Stomach (tissue), 9 donors: ENCODE measurements around the gene IQSEC1. TPM values are rescaled to one million over a fixed set of nuclear protein-coding genes. Genes with fewer than 3 reads are reported as not detected.

ENCODE experiments used
- DNase-seq, 2 donors: peaks; one replicate each; pipeline versions ENCODE4 v3.0.0 to v3.0.0-alpha.2; 2013 to 2019
- H3K27ac ChIP-seq, 5 donors: fragments of 200-600 bp in 4 of 5; sonication (generic) in 4 of 5; one replicate each; pipeline ENCODE4 v1.5.1; 2013 to 2019; ENCODE audit warnings: mild to moderate bottlenecking in 1 of 5, moderate library complexity in 1 of 5
- H3K27me3 ChIP-seq, 3 donors: fragments of 200-600 bp; sonication (generic); one replicate each; pipeline ENCODE4 v1.5.1; 2017 to 2019; ENCODE audit warnings: mixed run types in 1 of 3
- H3K36me3 ChIP-seq, 4 donors: fragments of 200-600 bp; sonication (generic); 1 replicate in 3 of 4; 2 replicates in 1 of 4; pipeline ENCODE4 v1.5.1; 2016 to 2019
- H3K4me1 ChIP-seq, 4 donors: fragments of 200-600 bp; sonication (generic); one replicate each; pipeline ENCODE4 v1.5.1; 2016 to 2019
- H3K4me3 ChIP-seq, 4 donors: fragments of 200-600 bp; sonication (generic) in 3 of 4; one replicate each; pipeline ENCODE4 v1.5.1; 2016 to 2019; ENCODE audit warnings: mild to moderate bottlenecking in 1 of 4
- H3K9me3 ChIP-seq, 4 donors: fragments of 200-600 bp; sonication (generic); one replicate each; pipeline ENCODE4 v1.5.1; 2016 to 2019
- CTCF ChIP-seq, 7 experiments: fragments of 450-650 bp in 4 of 7; fragments of 200-600 bp in 3 of 7; sonication (generic) in 3 of 7; IDR thresholded peaks; one replicate each; pipeline ENCODE4 v1.5.1; 2016 to 2019; ENCODE audit warnings: antibody characterized with exemption in 7 of 7, control low read depth in 2 of 7, mild to moderate bottlenecking in 1 of 7
- EP300 ChIP-seq: sonication (generic); formaldehyde crosslinking; IDR thresholded peaks from one replicate; pipeline ENCODE4 v1.6.1; 2017; ENCODE audit warnings: antibody characterized with exemption
- POLR2A ChIP-seq, 4 donors: fragments of 450-650 bp; IDR thresholded peaks; one replicate each; pipeline ENCODE4 v1.6.1; 2016; ENCODE audit warnings: antibody characterized with exemption in 4 of 4, control low read depth in 2 of 4, mild to moderate bottlenecking in 1 of 4, moderate library complexity in 1 of 4
- POLR2AphosphoS5 ChIP-seq, 3 donors: sonication (generic); formaldehyde crosslinking; IDR thresholded peaks; one replicate each; pipeline ENCODE4 v1.6.1; 2016; ENCODE audit warnings: antibody characterized with exemption in 3 of 3
- WGBS, 5 donors: extraction: QIAGEN DNeasy Blood & Tissue Kit in 3 of 5; methylation state at CpG; one replicate each; pipeline versions ENCODE4 v1.1.5 to v1.1.7; 2013 to 2018; 5-methylcytosine and 5-hydroxymethylcytosine counted together
- intact Hi-C: fragments of 100-400 bp; cut with DNase I; formaldehyde crosslinking; loops from one replicate; pipeline ENCODE4 v1.15.1; 2023; ENCODE audit warnings: low total_unique reads
- polyA plus RNA-seq, 3 donors: library from polyadenylated mRNA; stranded (reverse); fragments of 200-250 nt; gene quantifications; one replicate each; pipeline ENCODE4 v1.2.3, GENCODE V29; 2013
- total RNA-seq, 5 donors: library from RNA; depleted of rRNA; stranded (reverse); fragments of >200 nt; gene quantifications; one replicate each; pipeline versions ENCODE4 v1.1.0 to v1.2.3, GENCODE V29; 2014 to 2016
- donor health status: healthy with polysubstance abuse.
- donor health status: Bipolar disorder and iron deficiency.
- donor health status: healthy.

The IQSEC1 gene
- total and polyA plus RNA-seq, 8 donors = 6.7 to 46.9 (median 20.8) TPM

GRCh38 chr3:13045241-13045903 is 27.9 kb downstream of the IQSEC1 start:
- Histone ChIP-seq H3K27me3 (peaks cover 0 to 27% (median 4%) of the 10 kb centered on the region in 3 donors), H3K9me3 (no peaks in the 10 kb centered on the region), H3K4me1 (peaks cover 0 to 8% (median 0%) of the 10 kb centered on the region in 4 donors), H3K4me3 (no peak overlapping the region), H3K36me3 (no peaks in the 10 kb centered on the region), H3K27ac (no peak overlapping the region)
- intact Hi-C loops = no loop called here
- 72 to 89% (median 82%) methylated on average over 13 to 16 of the region's 16 CpGs for WGBS, 5 donors
- TF ChIP-seq EP300 (no peak), POLR2AphosphoS5 (IDR thresholded peaks at IDR 0.05) (no peak), POLR2A (IDR thresholded peaks at IDR 0.05) (no peak), CTCF (IDR thresholded peaks at IDR 0.05) (no peak)
- no peak for DNase-seq

- Histone ChIP-seq H3K36me3 (no peaks in the 10 kb centered on the region), H3K4me3 (no peak overlapping the region), H3K4me1 (peaks cover 0 to 8% (median 0%) of the 10 kb centered on the region in 4 donors), H3K27me3 (peaks cover 0 to 27% (median 4%) of the 10 kb centered on the region in 3 donors), H3K9me3 (no peaks in the 10 kb centered on the region), H3K27ac (no peak overlapping the region)
- no peak for DNase-seq
- TF ChIP-seq POLR2A (IDR thresholded peaks at IDR 0.05) (no peak), POLR2AphosphoS5 (IDR thresholded peaks at IDR 0.05) (no peak), CTCF (IDR thresholded peaks at IDR 0.05) (no peak), EP300 (no peak)
- 74 to 91% (median 75%) methylated on average over 11 to 13 of the region's 13 CpGs for WGBS, 5 donors
- intact Hi-C loops = no loop called here
Measured at GRCh38 chr3:13044496-13045240, 28.6 kb downstream of the IQSEC1 start.

GRCh38 chr3:13043656-13044055 is 29.6 kb downstream of the IQSEC1 start:
- peaks cover 0 to 8% (median 0%) of the 10 kb centered on the region in 4 donors for H3K4me1 ChIP-seq
- no peak for DNase-seq
- intact Hi-C loops = no loop called here
- WGBS, 5 donors = 72 to 96% (median 77%) methylated on average over 5 to 9 of the region's 9 CpGs
- no peaks in the 10 kb centered on the region for H3K9me3 ChIP-seq
- no peak for TF ChIP-seq POLR2AphosphoS5 (IDR thresholded peaks at IDR 0.05)
- H3K27me3 ChIP-seq = peaks cover 0 to 27% (median 4%) of the 10 kb centered on the region in 3 donors
- H3K36me3 ChIP-seq = no peaks in the 10 kb centered on the region
- H3K4me3 ChIP-seq = no peak overlapping the region
- no peak overlapping the region for H3K27ac ChIP-seq

GRCh38 chr3:13042715-13043271 is 30.4 kb downstream of the IQSEC1 start:
- TF ChIP-seq EP300 (no peak), CTCF (IDR thresholded peaks at IDR 0.05) (no peak), POLR2AphosphoS5 (IDR thresholded peaks at IDR 0.05) (no peak), POLR2A (IDR thresholded peaks at IDR 0.05) (no peak)
- no peaks in the 10 kb centered on the region for H3K9me3 ChIP-seq

More at GRCh38 chr3:13042715-13043271, 30.4 kb downstream of the IQSEC1 start:
- DNase-seq = peak in 1 of 2 donors; percentile 53
- Histone ChIP-seq H3K36me3 (no peaks in the 10 kb centered on the region), H3K4me3 (no peak overlapping the region), H3K4me1 (peaks cover 0 to 8% (median 0%) of the 10 kb centered on the region in 4 donors), H3K27ac (no peak overlapping the region), H3K27me3 (peaks cover 0 to 27% (median 4%) of the 10 kb centered on the region in 3 donors)
- 39 to 67% (median 60%) methylated on average over 20 of the region's 20 CpGs for WGBS, 5 donors
- intact Hi-C loops = no loop called here
